Measurements from ENCODE around the gene CFB. TPM values are rescaled to one million over a fixed set of nuclear protein-coding genes. Genes with fewer than 3 reads are reported as not detected.

The CFB gene
- total and polyA plus RNA-seq, 2 donors (not counting 3 experiments of a cell fraction or from before 2014, with no cell fraction given): 0.87 to 1.5 TPM

DNA sequence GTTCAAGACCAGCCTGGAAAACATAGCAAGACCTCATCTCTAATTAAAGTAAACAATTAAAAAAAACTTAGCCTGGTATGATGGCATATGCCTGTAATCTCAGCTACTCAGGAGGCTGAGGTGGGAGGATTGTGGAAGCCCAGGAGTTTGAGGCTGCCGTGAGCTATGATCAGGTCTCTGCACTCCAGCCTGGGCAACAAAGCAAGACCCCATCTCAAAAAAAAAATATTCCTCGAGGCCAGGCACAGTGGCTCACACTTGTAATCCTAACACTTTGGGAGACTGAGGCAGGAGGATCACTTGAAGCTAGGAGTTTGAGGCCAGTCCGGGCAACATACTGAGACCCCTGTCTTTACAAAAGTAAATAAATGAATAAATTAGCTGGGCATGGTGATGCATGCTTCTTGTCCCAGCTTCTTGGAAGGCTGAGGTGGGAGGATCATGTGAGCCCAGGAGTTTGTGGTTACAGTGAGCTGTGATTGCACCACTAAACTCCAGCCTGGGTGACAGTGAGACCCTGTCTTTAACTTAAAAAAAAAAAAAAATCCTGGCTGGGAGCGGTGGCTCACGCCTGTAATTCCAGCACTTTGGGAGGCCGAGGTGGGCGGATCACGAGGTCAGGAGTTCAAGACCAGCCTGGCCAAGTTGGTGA, 27.7 kb upstream of the CFB start:
- intact Hi-C loops (cut with micrococcal nuclease): no loop called here
- dilution Hi-C loops (cut with MboI; ENCODE audit: extremely low pct_ligation_motif_present, low sequenced_read_pairs): no loop called here
- DNase-seq (ENCODE audit: low read depth, low spot score) (no peak), FAIRE-seq (no peak)
- Histone ChIP-seq H3K27me3 (ENCODE audit: control insufficient read depth in 2 of 2, insufficient read depth in 2 of 2, low read length in 2 of 2) (no peaks in the 10 kb centered on the region), H3K4me1 (ENCODE audit: control insufficient read depth, extremely low read depth, insufficient read depth, low read length) (no peaks in the 10 kb centered on the region), H3K36me3 (ENCODE audit: control insufficient read depth in 2 of 2, extremely low read depth in 1 of 2, insufficient read depth in 2 of 2, low read length in 2 of 2) (no peaks in the 10 kb centered on the region), H3K9ac (replicated peaks; ENCODE audit: extremely low read depth, insufficient read depth, low read length) (no peak overlapping the region), H3K4me3 (replicated peaks in 1 of 3; ENCODE audit: insufficient read depth in 1 of 3, low read depth in 1 of 3, low read length in 3 of 3) (no peak overlapping the region), H3K79me2 (ENCODE audit: control insufficient read depth, insufficient read depth, low read length) (no peaks in the 10 kb centered on the region), H2AFZ (ENCODE audit: low read depth, low read length) (no peak overlapping the region), H3K9me1 (replicated peaks; ENCODE audit: control insufficient read depth, extremely low read depth, insufficient read depth, low read length) (no peaks in the 10 kb centered on the region), H3K4me2 (ENCODE audit: insufficient read depth, low read length) (no peak overlapping the region), H3K27ac (ENCODE audit: insufficient read depth, low read depth, low read length) (no peak overlapping the region), H4K20me1 (replicated peaks; ENCODE audit: control insufficient read depth, extremely low read depth, insufficient read depth, low read length) (no peaks in the 10 kb centered on the region), H3K9me3 (replicated peaks; ENCODE audit: control insufficient read depth, insufficient read depth, low read length) (no peaks in the 10 kb centered on the region)
- TF ChIP-seq FOS (IDR thresholded peaks at IDR 0.05; ENCODE audit: borderline replicate concordance, insufficient read depth, low read length): no peak
- TF ChIP-seq, protein P1, sequence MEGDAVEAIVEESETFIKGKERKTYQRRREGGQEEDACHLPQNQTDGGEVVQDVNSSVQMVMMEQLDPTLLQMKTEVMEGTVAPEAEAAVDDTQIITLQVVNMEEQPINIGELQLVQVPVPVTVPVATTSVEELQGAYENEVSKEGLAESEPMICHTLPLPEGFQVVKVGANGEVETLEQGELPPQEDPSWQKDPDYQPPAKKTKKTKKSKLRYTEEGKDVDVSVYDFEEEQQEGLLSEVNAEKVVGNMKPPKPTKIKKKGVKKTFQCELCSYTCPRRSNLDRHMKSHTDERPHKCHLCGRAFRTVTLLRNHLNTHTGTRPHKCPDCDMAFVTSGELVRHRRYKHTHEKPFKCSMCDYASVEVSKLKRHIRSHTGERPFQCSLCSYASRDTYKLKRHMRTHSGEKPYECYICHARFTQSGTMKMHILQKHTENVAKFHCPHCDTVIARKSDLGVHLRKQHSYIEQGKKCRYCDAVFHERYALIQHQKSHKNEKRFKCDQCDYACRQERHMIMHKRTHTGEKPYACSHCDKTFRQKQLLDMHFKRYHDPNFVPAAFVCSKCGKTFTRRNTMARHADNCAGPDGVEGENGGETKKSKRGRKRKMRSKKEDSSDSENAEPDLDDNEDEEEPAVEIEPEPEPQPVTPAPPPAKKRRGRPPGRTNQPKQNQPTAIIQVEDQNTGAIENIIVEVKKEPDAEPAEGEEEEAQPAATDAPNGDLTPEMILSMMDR (IDR thresholded peaks at IDR 0.05; ENCODE audit: extremely low read depth in 1 of 2, insufficient read depth in 1 of 2, low read depth in 1 of 2, low read length in 2 of 2): no peak
- TF ChIP-seq POLR2AphosphoS5 (IDR thresholded peaks at IDR 0.05; ENCODE audit: insufficient read depth, low read depth, low read length): no peak
- no peak for TF ChIP-seq GATA2 (IDR thresholded peaks at IDR 0.05; ENCODE audit: insufficient read depth, insufficient read length, low read depth, low read length)
- no peak for TF ChIP-seq EZH2 (IDR thresholded peaks at IDR 0.05; ENCODE audit: borderline replicate concordance, low read depth, low read length, severe bottlenecking)
- no peak for TF ChIP-seq MYC (IDR thresholded peaks at IDR 0.05; ENCODE audit: low read depth, low read length)
- no peak for TF ChIP-seq JUN (IDR thresholded peaks at IDR 0.05; ENCODE audit: borderline replicate concordance, insufficient read depth, insufficient read length, low read depth)
- no peak for TF ChIP-seq POLR2A (IDR thresholded peaks at IDR 0.05; ENCODE audit: low read depth, low read length)
- no peak for TF ChIP-seq MAX (IDR thresholded peaks at IDR 0.05; ENCODE audit: insufficient read depth, insufficient read length)
- no TSS peak for BruUV-seq (replicated peaks)
- CTCF ChIA-PET: interaction anchor here (0.6 to 2.0 kb wide), 6 partner anchors 11 to 132 kb away, joined by 3 to 11 read pairs (median 3); no protein-coding TSS in a partner anchor
- POLR2A ChIA-PET: interaction anchor here (0.7 kb wide), 1 partner anchor 70 kb away, joined by 4 read pairs; no protein-coding TSS in a partner anchor
